HepG2 (cell line): ENCODE data around the gene TAF6. TPM values are rescaled to one million over a fixed set of nuclear protein-coding genes. Genes with fewer than 3 reads are reported as not detected.
A peak's percentile ranks its signal among the peaks of the same experiment; 100 is the strongest.

Experiments used
- ELF4 ChIP-seq: sonication (generic); formaldehyde crosslinking; IDR thresholded peaks from 2 replicates; pipeline ENCODE4 v1.5.0; 2020; ENCODE audit warnings: missing genetic modification reagents, mild to moderate bottlenecking, moderate library complexity, borderline replicate concordance
- ETV5 ChIP-seq: IDR thresholded peaks from 2 replicates; pipeline ENCODE4 v1.6.1; 2018; ENCODE audit warnings: missing biosample characterization, missing genetic modification reagents, inconsistent platforms, borderline replicate concordance
- FOSL1 ChIP-seq: sonication (generic); formaldehyde crosslinking; IDR thresholded peaks from 2 replicates; pipeline ENCODE4 v1.9.0; 2021; ENCODE audit warnings: missing genetic modification reagents, borderline replicate concordance
- GZF1 ChIP-seq: sonication (generic); formaldehyde crosslinking; IDR thresholded peaks from 2 replicates; pipeline ENCODE4 v1.5.1; 2020; ENCODE audit warnings: mild to moderate bottlenecking, missing genetic modification reagents
- HCFC1 ChIP-seq: fragments of 150-350 bp; IDR thresholded peaks from 2 replicates; pipeline ENCODE4 v1.6.1; 2014; ENCODE audit warnings: low read depth, low read length
- HIVEP1 ChIP-seq: sonication (generic); formaldehyde crosslinking; IDR thresholded peaks from 2 replicates; pipeline ENCODE4 v1.4.0; 2020; ENCODE audit warnings: mild to moderate bottlenecking, missing genetic modification reagents
- KDM1A ChIP-seq: IDR thresholded peaks from 2 replicates; pipeline ENCODE4 v1.6.1; 2016; ENCODE audit warnings: missing compliant biosample characterization
- KDM3A ChIP-seq: IDR thresholded peaks from 2 replicates; pipeline ENCODE4 v1.6.1; 2018; ENCODE audit warnings: low read depth, missing compliant biosample characterization
- ZBTB21 ChIP-seq: sonication (generic); formaldehyde crosslinking; IDR thresholded peaks from 2 replicates; pipeline ENCODE4 v1.4.0; 2020; ENCODE audit warnings: missing genetic modification reagents
- ZC3H4 ChIP-seq: sonication (generic); formaldehyde crosslinking; IDR thresholded peaks from 2 replicates; pipeline ENCODE4 v1.4.0; 2020; ENCODE audit warnings: missing genetic modification reagents, borderline replicate concordance
- ZFP82 ChIP-seq: sonication (generic); formaldehyde crosslinking; IDR thresholded peaks from 2 replicates; pipeline ENCODE4 v1.5.1; 2020; ENCODE audit warnings: mild to moderate bottlenecking, missing genetic modification reagents, borderline replicate concordance
- ZMYM4 ChIP-seq: sonication (generic); formaldehyde crosslinking; IDR thresholded peaks from 2 replicates; pipeline ENCODE4 v1.8.1; 2023; ENCODE audit warnings: mild to moderate bottlenecking, missing genetic modification reagents
- ZNF282 ChIP-seq: fragments of 450-650 bp; IDR thresholded peaks from 2 replicates; pipeline ENCODE4 v1.6.1; 2018; ENCODE audit not compliant: partially characterized antibody
- ZNF30 ChIP-seq: sonication (generic); formaldehyde crosslinking; IDR thresholded peaks from 2 replicates; pipeline ENCODE4 v1.5.0; 2020; ENCODE audit warnings: mild to moderate bottlenecking, missing genetic modification reagents
- ZNF451 ChIP-seq: sonication (generic); formaldehyde crosslinking; IDR thresholded peaks from 2 replicates; pipeline ENCODE4 v1.5.0; 2020; ENCODE audit warnings: mild to moderate bottlenecking, missing genetic modification reagents
- ZNF570 ChIP-seq: sonication (generic); formaldehyde crosslinking; IDR thresholded peaks from 2 replicates; pipeline ENCODE4 v1.4.0; 2020; ENCODE audit warnings: mild to moderate bottlenecking, missing genetic modification reagents, borderline replicate concordance
- ZNF598 ChIP-seq: sonication (generic); formaldehyde crosslinking; IDR thresholded peaks from 2 replicates; pipeline ENCODE4 v1.5.1; 2020; ENCODE audit warnings: mild to moderate bottlenecking, missing genetic modification reagents, borderline replicate concordance
- ZNF652 ChIP-seq: IDR thresholded peaks from 2 replicates; pipeline ENCODE4 v1.6.1; 2016; ENCODE audit warnings: low read depth, borderline replicate concordance
- ZNF678 ChIP-seq: sonication (generic); formaldehyde crosslinking; IDR thresholded peaks from 2 replicates; pipeline ENCODE4 v1.4.0; 2020; ENCODE audit warnings: mild to moderate bottlenecking, missing genetic modification reagents
- ZNF841 ChIP-seq: sonication (generic); formaldehyde crosslinking; IDR thresholded peaks from 2 replicates; pipeline ENCODE4 v1.8.1; 2023; ENCODE audit warnings: missing genetic modification reagents, borderline replicate concordance
- polyA plus RNA-seq, 8 experiments: library from polyadenylated mRNA; depleted of rRNA in 3 of 8; stranded (reverse) in 7 of 8; unstranded in 1 of 8; fragments of >200 nt; fragmentation: Illumina TruSeq in 4 of 8; extraction: Trizol in 4 of 8; gene quantifications; 2 replicates each; pipeline versions ENCODE4 v1.2.1 to v1.2.3, GENCODE V29; 2011 to 2016; ENCODE audit warnings: low read depth in 4 of 8, missing spikeins in 1 of 8, mixed read lengths in 1 of 8; ENCODE audit not compliant: insufficient read depth in 1 of 8
- total RNA-seq, 5 experiments: library from RNA; depleted of rRNA; stranded (reverse); fragments of >200 nt; fragmentation: Illumina TruSeq; extraction: Trizol; gene quantifications; 2 replicates each; pipeline ENCODE4 v1.2.3, GENCODE V29; 2016; ENCODE audit warnings: low read depth in 1 of 5
- TF ChIP-seq, protein P1 (sequence below): sonication (generic); formaldehyde crosslinking; IDR thresholded peaks from 2 replicates; pipeline ENCODE4 v1.5.0; 2020; ENCODE audit warnings: missing genetic modification reagents
- TF ChIP-seq, protein P2 (sequence below): sonication (generic); formaldehyde crosslinking; IDR thresholded peaks from 2 replicates; pipeline ENCODE4 v1.9.0; 2021; ENCODE audit warnings: mild to moderate bottlenecking, missing genetic modification reagents
- TF ChIP-seq, protein P3 (sequence below): IDR thresholded peaks from 2 replicates; pipeline ENCODE4 v1.6.1; 2016; ENCODE audit warnings: mild to moderate bottlenecking, missing biosample characterization, missing genetic modification reagents

The TAF6 gene
- total and polyA plus RNA-seq, 2 of the 13 experiments (the other 11 are each of a cell fraction or from before 2014, with no cell fraction given) = 12.9 to 18.8 TPM

DNA sequence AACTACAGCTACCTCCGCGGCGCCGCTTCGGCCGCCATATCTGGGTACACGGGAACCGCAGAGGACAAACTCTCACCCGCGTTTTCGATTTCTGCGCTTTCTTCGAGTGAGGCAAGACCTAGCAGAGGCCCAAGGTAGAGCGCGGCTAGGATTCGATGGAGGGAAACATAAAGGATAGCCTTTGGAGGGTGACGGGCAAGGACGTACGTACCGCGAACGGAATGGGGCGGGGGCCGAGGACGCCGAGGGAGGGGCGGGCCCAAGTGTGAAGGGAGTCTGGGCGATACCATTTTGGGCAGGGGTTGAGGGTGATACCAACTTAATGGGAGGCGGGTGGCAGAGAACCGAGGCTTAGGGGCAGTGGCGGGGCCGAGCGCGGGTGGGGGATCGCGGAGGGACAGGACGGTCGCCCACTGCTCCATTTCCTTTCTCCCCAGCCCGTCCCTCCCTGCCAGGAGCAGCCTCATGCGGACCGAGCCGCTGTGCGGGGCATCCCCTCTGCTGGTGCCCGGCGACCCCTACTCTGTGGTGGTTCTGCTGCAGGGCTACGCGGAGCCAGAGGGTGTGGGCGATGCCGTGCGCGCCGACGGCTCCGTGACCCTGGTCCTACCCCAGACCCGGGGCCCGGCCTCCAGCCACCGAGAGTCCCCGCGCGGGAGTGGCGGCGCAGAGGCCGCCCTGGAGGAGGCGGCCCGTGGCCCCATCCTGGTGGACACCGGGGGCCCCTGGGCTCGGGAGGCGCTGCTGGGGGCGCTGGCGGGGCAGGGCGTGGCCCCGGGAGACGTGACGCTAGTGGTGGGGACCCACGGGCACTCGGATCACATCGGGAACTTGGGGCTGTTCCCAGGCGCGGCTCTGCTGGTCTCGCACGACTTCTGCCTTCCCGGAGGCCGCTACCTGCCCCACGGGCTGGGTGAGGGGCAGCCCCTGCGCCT is 8.0 kb upstream of the TAF6 start, which contains the start of gene MBLAC1 (continued):
- TF ChIP-seq FOSL1 (no peak), ZNF570 (CRISPR knock-in tag) (no peak), ZNF451 (CRISPR knock-in tag) (no peak), KDM1A (CRISPR knock-in tag) (no peak), GZF1 (CRISPR knock-in tag) (no peak), ZNF652 (CRISPR knock-in tag) (no peak), ZBTB21 (no peak), ZMYM4 (CRISPR knock-in tag) (0 out of 2 replicates have a peak, but pooled peaks have one; percentile 10), ZNF282 (no peak), ZFP82 (CRISPR knock-in tag) (peak; percentile 85; the same call in 1 of the 2 replicates), KDM3A (0 out of 2 replicates have a peak, but pooled peaks have one; percentile 6), ETV5 (CRISPR knock-in tag) (no peak; the same call in 1 of the 2 replicates), ZC3H4 (CRISPR knock-in tag) (0 out of 2 replicates have a peak, but pooled peaks have one; percentile 10), ZNF841 (CRISPR knock-in tag) (no peak), HIVEP1 (CRISPR knock-in tag) (no peak), ZNF678 (no peak), ZNF30 (CRISPR knock-in tag) (no peak), ELF4 (CRISPR knock-in tag) (no peak), HCFC1 (peak; percentile 26; the same call in 1 of the 2 replicates), ZNF598 (CRISPR knock-in tag) (no peak)
- TF ChIP-seq, protein P1, sequence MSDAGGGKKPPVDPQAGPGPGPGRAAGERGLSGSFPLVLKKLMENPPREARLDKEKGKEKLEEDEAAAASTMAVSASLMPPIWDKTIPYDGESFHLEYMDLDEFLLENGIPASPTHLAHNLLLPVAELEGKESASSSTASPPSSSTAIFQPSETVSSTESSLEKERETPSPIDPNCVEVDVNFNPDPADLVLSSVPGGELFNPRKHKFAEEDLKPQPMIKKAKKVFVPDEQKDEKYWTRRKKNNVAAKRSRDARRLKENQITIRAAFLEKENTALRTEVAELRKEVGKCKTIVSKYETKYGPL = 0 out of 2 replicates have a peak, but pooled peaks have one; percentile 12
- TF ChIP-seq, protein P2, sequence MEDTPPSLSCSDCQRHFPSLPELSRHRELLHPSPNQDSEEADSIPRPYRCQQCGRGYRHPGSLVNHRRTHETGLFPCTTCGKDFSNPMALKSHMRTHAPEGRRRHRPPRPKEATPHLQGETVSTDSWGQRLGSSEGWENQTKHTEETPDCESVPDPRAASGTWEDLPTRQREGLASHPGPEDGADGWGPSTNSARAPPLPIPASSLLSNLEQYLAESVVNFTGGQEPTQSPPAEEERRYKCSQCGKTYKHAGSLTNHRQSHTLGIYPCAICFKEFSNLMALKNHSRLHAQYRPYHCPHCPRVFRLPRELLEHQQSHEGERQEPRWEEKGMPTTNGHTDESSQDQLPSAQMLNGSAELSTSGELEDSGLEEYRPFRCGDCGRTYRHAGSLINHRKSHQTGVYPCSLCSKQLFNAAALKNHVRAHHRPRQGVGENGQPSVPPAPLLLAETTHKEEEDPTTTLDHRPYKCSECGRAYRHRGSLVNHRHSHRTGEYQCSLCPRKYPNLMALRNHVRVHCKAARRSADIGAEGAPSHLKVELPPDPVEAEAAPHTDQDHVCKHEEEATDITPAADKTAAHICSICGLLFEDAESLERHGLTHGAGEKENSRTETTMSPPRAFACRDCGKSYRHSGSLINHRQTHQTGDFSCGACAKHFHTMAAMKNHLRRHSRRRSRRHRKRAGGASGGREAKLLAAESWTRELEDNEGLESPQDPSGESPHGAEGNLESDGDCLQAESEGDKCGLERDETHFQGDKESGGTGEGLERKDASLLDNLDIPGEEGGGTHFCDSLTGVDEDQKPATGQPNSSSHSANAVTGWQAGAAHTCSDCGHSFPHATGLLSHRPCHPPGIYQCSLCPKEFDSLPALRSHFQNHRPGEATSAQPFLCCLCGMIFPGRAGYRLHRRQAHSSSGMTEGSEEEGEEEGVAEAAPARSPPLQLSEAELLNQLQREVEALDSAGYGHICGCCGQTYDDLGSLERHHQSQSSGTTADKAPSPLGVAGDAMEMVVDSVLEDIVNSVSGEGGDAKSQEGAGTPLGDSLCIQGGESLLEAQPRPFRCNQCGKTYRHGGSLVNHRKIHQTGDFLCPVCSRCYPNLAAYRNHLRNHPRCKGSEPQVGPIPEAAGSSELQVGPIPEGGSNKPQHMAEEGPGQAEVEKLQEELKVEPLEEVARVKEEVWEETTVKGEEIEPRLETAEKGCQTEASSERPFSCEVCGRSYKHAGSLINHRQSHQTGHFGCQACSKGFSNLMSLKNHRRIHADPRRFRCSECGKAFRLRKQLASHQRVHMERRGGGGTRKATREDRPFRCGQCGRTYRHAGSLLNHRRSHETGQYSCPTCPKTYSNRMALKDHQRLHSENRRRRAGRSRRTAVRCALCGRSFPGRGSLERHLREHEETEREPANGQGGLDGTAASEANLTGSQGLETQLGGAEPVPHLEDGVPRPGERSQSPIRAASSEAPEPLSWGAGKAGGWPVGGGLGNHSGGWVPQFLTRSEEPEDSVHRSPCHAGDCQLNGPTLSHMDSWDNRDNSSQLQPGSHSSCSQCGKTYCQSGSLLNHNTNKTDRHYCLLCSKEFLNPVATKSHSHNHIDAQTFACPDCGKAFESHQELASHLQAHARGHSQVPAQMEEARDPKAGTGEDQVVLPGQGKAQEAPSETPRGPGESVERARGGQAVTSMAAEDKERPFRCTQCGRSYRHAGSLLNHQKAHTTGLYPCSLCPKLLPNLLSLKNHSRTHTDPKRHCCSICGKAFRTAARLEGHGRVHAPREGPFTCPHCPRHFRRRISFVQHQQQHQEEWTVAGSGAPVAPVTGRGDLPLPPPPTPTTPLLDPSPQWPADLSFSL (CRISPR knock-in tag) = no peak
- TF ChIP-seq, protein P3, sequence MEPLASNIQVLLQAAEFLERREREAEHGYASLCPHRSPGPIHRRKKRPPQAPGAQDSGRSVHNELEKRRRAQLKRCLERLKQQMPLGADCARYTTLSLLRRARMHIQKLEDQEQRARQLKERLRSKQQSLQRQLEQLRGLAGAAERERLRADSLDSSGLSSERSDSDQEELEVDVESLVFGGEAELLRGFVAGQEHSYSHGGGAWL (CRISPR knock-in tag) = no peak
